Measurements from ENCODE around the gene PSME3.

DNA sequence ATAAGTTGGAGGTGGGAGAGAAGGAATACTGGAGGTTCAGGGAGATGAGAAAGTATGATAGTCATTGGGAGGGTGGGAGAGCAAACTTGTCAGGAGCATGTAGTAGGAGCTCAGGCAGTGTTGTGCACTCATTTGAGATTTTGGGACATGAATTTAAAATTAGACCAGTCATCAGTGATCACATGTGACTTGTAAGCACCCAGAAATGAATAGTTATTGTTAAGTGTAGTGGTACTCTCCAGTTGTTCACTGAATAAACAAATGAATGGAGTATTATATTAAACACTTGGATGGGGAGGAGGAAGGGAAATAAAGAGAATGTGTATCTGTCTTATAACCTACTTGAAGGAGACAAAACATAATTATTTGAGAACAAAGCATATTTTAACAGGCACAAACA is 2.2 kb upstream of the PSME3 start:
- no peak for TF ChIP-seq POLR2AphosphoS5 (IDR thresholded peaks at IDR 0.05)
- TF ChIP-seq, protein P1, sequence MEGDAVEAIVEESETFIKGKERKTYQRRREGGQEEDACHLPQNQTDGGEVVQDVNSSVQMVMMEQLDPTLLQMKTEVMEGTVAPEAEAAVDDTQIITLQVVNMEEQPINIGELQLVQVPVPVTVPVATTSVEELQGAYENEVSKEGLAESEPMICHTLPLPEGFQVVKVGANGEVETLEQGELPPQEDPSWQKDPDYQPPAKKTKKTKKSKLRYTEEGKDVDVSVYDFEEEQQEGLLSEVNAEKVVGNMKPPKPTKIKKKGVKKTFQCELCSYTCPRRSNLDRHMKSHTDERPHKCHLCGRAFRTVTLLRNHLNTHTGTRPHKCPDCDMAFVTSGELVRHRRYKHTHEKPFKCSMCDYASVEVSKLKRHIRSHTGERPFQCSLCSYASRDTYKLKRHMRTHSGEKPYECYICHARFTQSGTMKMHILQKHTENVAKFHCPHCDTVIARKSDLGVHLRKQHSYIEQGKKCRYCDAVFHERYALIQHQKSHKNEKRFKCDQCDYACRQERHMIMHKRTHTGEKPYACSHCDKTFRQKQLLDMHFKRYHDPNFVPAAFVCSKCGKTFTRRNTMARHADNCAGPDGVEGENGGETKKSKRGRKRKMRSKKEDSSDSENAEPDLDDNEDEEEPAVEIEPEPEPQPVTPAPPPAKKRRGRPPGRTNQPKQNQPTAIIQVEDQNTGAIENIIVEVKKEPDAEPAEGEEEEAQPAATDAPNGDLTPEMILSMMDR (IDR thresholded peaks at IDR 0.05), result no peak
